Natural killer cell (primary cell): Measurements from ENCODE around the gene RHOG. TPM values are rescaled to one million over a fixed set of nuclear protein-coding genes. Genes with fewer than 3 reads are reported as not detected.

ENCODE experiments used
- ATAC-seq, 3 donors: fragments of 150-1000 bp in 2 of 3; fragments of 200-7000 bp in 1 of 3; cut with Tn5 transposase; 1 replicate in 1 of 3; 2 replicates in 2 of 3; pipeline ENCODE4 v1.10.0; 2021; ENCODE audit warnings: mild to moderate bottlenecking in 2 of 3, moderate library complexity in 2 of 3
- DNase-seq, 2 donors: peaks; one replicate each; pipeline versions ENCODE4 v3.0.0 to v3.0.0-alpha.2; 2013 to 2021; ENCODE audit warnings: mixed read lengths in 1 of 2
- H3K27ac ChIP-seq: one replicate; pipeline ENCODE4 v1.5.1; 2013; ENCODE audit warnings: mild to moderate bottlenecking, low read length
- H3K27me3 ChIP-seq: one replicate; pipeline ENCODE4 v1.6.1; 2013; ENCODE audit warnings: low read length; ENCODE audit not compliant: control insufficient read depth, insufficient read depth
- H3K36me3 ChIP-seq: one replicate; pipeline ENCODE4 v1.6.1; 2013; ENCODE audit warnings: low read length; ENCODE audit not compliant: control insufficient read depth, insufficient read depth
- H3K4me1 ChIP-seq: one replicate; pipeline ENCODE4 v1.6.1; 2013; ENCODE audit warnings: low read length; ENCODE audit not compliant: control insufficient read depth, insufficient read depth
- H3K4me3 ChIP-seq: one replicate; pipeline ENCODE4 v1.5.1; 2013; ENCODE audit warnings: low read length
- H3K9me3 ChIP-seq: one replicate; pipeline ENCODE4 v1.6.1; 2013; ENCODE audit warnings: low read length; ENCODE audit not compliant: control insufficient read depth, insufficient read depth
- H3K27ac Mint-ChIP-seq, 2 donors: one replicate each; pipeline ENCODE4 v1.8.0; 2022; ENCODE audit warnings: mild to moderate bottlenecking in 2 of 2, mixed read lengths in 2 of 2, moderate library complexity in 1 of 2
- H3K27me3 Mint-ChIP-seq, 2 donors: one replicate each; pipeline ENCODE4 v1.8.0; 2022; ENCODE audit warnings: low read depth in 2 of 2, mixed read lengths in 2 of 2
- H3K36me3 Mint-ChIP-seq: one replicate; pipeline ENCODE4 v1.8.0; 2022; ENCODE audit warnings: mixed read lengths
- H3K4me1 Mint-ChIP-seq, 2 donors: one replicate each; pipeline ENCODE4 v1.8.0; 2022; ENCODE audit warnings: mixed read lengths in 2 of 2
- H3K4me3 Mint-ChIP-seq: one replicate; pipeline ENCODE4 v1.8.0; 2022; ENCODE audit warnings: mild to moderate bottlenecking, moderate library complexity, mixed read lengths
- H3K9me3 Mint-ChIP-seq, 2 donors: one replicate each; pipeline ENCODE4 v1.8.0; 2022; ENCODE audit warnings: mixed read lengths in 2 of 2
- CTCF ChIP-seq: fragments of 200-600 bp; IDR thresholded peaks from one replicate; pipeline ENCODE4 v1.8.0; 2022; ENCODE audit warnings: antibody characterized with exemption
- WGBS: methylation state at CpG from one replicate; pipeline ENCODE4 v1.1.7; 2013; ENCODE audit warnings: missing lambda C conversion rate; ENCODE audit not compliant: insufficient coverage; 5-methylcytosine and 5-hydroxymethylcytosine counted together
- intact Hi-C: fragments of 100-400 bp; cut with micrococcal nuclease; formaldehyde crosslinking; loops from one replicate; pipeline ENCODE4 v1.14.2; 2022
- total RNA-seq, 4 donors: library from RNA; stranded (reverse); fragments of 120-200 nt in 1 of 4; gene quantifications; one replicate each; pipeline versions ENCODE4 v1.2.3 to v1.2.4, GENCODE V29; 2013 to 2022

RHOG gene
- total RNA-seq, 3 donors from 2014 or later (not counting 1 experiment from before 2014, with no cell fraction given) = 114 to 145 (median 137) TPM

GRCh38 chr11:3867209-3868091 lies 26.7 kb upstream of the RHOG start:
- no peaks in the 10 kb centered on the region for H3K27me3 Mint-ChIP-seq
- H3K4me1 ChIP-seq = peaks cover 55% of the 10 kb centered on the region

GRCh38 chr11:3866836-3867208 lies 26.1 kb upstream of the RHOG start:
- H3K4me1 ChIP-seq = peaks cover 51% of the 10 kb centered on the region

More at GRCh38 chr11:3867209-3868091, 26.7 kb upstream of the RHOG start:
- H3K27ac ChIP-seq = peak overlapping the region; percentile 70
- ATAC-seq (no peak), DNase-seq (peak in 1 of 2 donors; percentile 34)
- Mint-ChIP-seq H3K9me3 (no peaks in the 10 kb centered on the region), H3K4me1 (peaks cover 79 to 82% of the 10 kb centered on the region in 2 donors), H3K36me3 (no peaks in the 10 kb centered on the region), H3K4me3 (peak overlapping the region; percentile 41), H3K27ac (peak overlapping the region; percentile 83 to 88)
- no peaks in the 10 kb centered on the region for H3K27me3 ChIP-seq
- TF ChIP-seq CTCF = no peak
- H3K4me3 ChIP-seq = no peak overlapping the region
- H3K9me3 ChIP-seq = no peaks in the 10 kb centered on the region
- no peaks in the 10 kb centered on the region for H3K36me3 ChIP-seq
- WGBS = 52% methylated on average over 6 of the region's 6 CpGs
- intact Hi-C loops = loop anchor here (5.0 kb wide), 1 partner anchor 55 kb away; no protein-coding TSS in a partner anchor

GRCh38 chr11:3866206-3866605 lies 25.4 kb upstream of the RHOG start:
- Mint-ChIP-seq H3K27ac (peak overlapping the region; percentile 83 to 88), H3K4me3 (peak overlapping the region; percentile 46), H3K27me3 (no peaks in the 10 kb centered on the region), H3K36me3 (no peaks in the 10 kb centered on the region), H3K4me1 (peaks cover 81 to 84% of the 10 kb centered on the region in 2 donors), H3K9me3 (no peaks in the 10 kb centered on the region)
- Histone ChIP-seq H3K4me3 (no peak overlapping the region), H3K27me3 (no peaks in the 10 kb centered on the region), H3K4me1 (peaks cover 55% of the 10 kb centered on the region), H3K36me3 (no peaks in the 10 kb centered on the region), H3K27ac (peak overlapping the region; percentile 70), H3K9me3 (no peaks in the 10 kb centered on the region)
- DNase-seq (peak; percentile 40 to 56), ATAC-seq (peak; percentile 83 to 93 (median 92))
- intact Hi-C loops = loop anchor here (1.0 to 5.0 kb wide), 2 partner anchors 11 to 56 kb away; partner anchors contain the start of gene STIM1
- no peak for TF ChIP-seq CTCF
- WGBS = 30% methylated on average over 5 of the region's 5 CpGs

More at GRCh38 chr11:3866836-3867208, 26.1 kb upstream of the RHOG start:
- intact Hi-C loops = loop anchor here (1.0 to 5.0 kb wide), 2 partner anchors 12 to 55 kb away; partner anchors contain the start of gene STIM1
- Mint-ChIP-seq H3K4me1 (peaks cover 81 to 85% of the 10 kb centered on the region in 2 donors), H3K36me3 (no peaks in the 10 kb centered on the region), H3K27ac (peak overlapping the region; percentile 83 to 88), H3K9me3 (no peaks in the 10 kb centered on the region), H3K4me3 (peak overlapping the region; percentile 41), H3K27me3 (no peaks in the 10 kb centered on the region)
- no peaks in the 10 kb centered on the region for H3K36me3 ChIP-seq
- DNase-seq (no peak), ATAC-seq (no peak)
- no peaks in the 10 kb centered on the region for H3K9me3 ChIP-seq
- no peaks in the 10 kb centered on the region for H3K27me3 ChIP-seq
- no peak overlapping the region for H3K4me3 ChIP-seq
- peak overlapping the region; percentile 70 for H3K27ac ChIP-seq
- no peak for TF ChIP-seq CTCF
